Cardiac septum (tissue), 1 donor: Measurements from ENCODE around the gene TUBG2. TPM values are rescaled to one million over a fixed set of nuclear protein-coding genes. Genes with fewer than 3 reads are reported as not detected.

Source experiments
- DNase-seq: peaks from one replicate; pipeline ENCODE4 v3.0.0-alpha.2; 2020; ENCODE audit warnings: low spot score
- intact Hi-C: fragments of 100-400 bp; cut with DNase I; formaldehyde crosslinking; loops from one replicate; pipeline ENCODE4 v1.14.0; 2022
- total RNA-seq: library from RNA; stranded (reverse); fragmentation: NEBNext Ultra II Directional; extraction: Animal tissue kit (Norgen Biotek cat#: 25700); gene quantifications from one replicate; pipeline ENCODE4 v1.2.1, GENCODE V29; 2021
- donor health status: DM: no; HTN: no; CAD: no.

TUBG2 gene
- total RNA-seq, 1 donor from 2014 or later = 21.9 TPM

DNA sequence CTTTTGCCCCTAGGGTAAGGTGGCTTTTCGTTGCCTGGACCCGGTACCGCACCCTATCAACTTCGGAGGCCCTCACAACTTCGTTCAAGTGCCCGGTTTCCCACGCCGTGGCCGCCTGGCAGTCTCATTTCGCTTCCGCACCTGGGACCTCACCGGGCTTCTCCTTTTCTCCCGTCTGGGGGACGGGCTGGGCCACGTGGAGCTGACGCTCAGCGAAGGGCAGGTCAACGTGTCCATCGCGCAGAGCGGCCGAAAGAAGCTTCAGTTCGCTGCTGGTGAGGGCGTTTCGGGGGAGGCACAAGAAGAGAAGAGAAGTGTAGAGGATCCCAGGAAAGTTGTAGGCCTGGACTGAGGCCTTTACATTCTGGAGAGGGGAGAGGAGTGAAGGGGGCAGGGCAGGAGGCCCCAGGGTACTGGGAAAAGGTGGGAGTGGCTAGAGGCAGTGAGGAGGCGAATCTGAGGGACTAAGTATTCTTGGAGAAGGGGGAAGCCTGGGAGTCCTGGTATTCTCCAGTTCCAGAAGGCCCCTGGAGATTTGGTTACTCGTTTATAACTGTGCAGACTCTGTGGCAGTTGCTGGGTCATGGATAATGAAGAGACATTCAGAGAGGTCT, 28.7 kb downstream of the TUBG2 start:
- no peak for DNase-seq
- intact Hi-C loops = no loop called here

DNA sequence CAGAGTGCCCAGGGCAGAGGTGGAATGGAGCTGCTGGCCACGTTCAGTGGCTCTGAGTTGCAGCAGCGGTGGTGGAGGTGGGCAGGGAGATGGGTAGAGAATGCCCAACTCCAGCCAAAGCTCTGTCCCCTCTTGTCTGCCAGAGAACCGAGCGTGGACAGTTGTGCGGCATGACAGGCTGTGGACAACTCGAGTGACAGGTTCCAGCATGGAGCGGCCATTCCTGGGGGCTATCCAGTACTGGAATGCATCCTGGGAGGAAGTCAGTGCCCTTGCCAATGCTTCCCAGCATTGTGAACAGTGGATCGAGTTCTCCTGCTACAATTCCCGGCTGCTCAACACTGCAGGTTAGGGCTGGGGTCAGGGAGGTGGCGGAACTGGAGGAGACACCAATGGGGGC, 31.5 kb downstream of the TUBG2 start:
- intact Hi-C loops = no loop called here
- no peak for DNase-seq

DNA sequence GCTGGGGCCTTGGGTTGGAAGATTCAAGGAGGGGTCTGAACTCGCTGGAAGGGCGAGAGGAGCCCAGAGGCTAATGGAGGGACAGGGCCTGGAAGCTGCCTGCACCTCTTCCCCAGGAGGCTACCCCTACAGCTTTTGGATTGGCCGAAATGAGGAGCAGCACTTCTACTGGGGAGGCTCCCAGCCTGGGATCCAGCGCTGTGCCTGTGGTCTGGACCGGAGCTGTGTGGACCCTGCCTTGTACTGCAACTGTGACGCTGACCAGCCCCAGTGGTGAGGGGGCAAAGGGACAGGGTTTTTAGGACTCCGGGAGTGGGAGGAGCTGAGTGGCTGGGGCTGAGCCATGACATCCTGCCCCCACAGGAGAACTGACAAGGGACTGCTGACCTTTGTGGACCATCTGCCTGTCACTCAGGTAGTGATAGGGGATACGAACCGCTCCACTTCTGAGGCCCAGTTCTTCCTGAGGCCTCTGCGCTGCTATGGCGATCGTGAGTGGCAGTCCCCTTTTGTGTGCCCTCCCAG, 32.0 kb downstream of the TUBG2 start:
- DNase-seq = no peak
- intact Hi-C loops = no loop called here

DNA sequence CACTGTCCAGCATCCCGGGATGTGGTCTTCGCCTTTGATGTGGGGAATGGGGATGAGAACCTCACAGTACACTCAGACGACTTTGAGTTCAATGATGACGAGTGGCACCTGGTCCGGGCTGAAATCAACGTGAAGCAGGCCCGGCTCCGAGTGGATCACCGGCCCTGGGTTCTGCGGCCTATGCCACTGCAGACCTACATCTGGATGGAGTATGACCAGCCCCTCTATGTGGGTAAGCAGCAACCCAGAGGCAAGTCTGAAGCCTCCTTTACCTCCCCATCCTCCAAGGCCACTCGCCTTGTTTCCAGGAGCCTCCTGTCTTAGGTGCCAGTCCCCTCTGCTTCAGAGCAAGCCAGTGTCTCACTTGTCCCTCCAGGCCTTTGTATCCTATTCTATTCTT, 33.4 kb downstream of the TUBG2 start:
- no peak for DNase-seq
- intact Hi-C loops = no loop called here

DNA sequence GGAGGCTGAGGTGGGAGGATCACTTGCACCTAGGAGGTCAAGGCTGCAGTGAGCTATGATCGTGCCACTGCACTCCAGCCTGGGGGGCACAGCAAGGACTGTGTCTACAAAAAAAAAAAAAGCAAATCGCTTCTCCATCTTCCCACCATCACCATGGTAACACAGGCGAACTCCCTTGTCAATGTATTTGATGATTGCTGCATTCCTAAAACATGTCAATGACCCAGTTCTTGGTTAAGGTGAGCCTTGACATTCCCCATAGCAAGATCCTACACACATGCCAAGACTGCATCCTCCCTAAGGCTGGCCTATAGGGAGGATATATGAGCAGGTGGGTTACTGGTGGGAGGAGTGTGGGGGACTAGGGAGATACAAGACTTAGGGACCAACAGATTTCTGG, 35.4 kb downstream of the TUBG2 start:
- intact Hi-C loops = no loop called here
- no peak for DNase-seq

DNA sequence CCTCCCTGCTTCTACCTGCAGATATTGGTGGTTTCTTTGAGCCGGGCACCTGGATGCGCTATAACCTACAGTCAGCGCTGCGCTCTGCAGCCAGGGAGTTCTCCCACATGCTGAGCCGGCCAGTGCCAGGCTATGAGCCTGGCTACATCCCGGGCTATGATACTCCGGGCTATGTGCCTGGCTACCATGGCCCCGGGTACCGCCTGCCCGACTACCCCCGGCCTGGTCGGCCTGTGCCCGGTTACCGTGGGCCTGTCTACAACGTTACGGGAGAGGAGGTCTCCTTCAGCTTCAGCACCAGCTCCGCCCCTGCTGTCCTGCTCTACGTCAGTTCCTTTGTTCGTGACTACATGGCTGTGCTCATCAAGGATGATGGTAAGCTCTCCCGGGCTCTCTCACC, 36.4 kb downstream of the TUBG2 start:
- peak; percentile 41 for DNase-seq
- intact Hi-C loops = no loop called here

DNA sequence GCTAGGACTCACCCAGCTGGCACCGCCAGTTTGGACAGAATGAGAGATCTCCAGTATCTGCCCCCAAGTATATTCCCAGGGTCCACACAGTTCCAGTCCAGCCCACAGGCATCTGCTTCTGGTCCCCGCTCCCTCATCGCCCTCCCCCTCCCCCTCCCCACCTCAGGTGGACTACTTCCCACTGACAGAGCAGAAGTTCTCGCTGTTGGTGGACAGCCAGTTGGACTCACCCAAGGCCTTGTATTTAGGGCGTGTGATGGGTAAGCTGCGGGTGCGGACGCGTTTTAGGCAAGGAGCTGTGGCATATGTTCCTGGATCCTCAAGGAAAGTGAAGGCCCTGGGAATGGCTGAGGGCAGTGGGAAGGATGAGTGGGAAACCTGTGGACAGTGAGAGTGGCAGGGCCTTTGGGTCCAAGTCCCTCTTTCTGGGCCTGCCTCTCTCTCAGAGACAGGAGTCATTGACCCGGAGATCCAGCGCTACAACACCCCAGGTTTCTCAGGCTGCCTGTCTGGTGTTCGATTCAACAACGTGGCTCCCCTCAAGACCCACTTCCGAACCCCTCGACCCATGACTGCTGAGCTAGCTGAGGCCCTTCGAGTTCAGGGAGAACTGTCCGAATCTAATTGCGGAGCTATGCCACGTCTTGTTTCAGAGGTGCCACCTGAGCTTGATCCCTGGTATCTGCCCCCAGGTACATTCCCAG, 38.2 kb downstream of the TUBG2 start:
- peak; percentile 51 for DNase-seq
- intact Hi-C loops = no loop called here

DNA sequence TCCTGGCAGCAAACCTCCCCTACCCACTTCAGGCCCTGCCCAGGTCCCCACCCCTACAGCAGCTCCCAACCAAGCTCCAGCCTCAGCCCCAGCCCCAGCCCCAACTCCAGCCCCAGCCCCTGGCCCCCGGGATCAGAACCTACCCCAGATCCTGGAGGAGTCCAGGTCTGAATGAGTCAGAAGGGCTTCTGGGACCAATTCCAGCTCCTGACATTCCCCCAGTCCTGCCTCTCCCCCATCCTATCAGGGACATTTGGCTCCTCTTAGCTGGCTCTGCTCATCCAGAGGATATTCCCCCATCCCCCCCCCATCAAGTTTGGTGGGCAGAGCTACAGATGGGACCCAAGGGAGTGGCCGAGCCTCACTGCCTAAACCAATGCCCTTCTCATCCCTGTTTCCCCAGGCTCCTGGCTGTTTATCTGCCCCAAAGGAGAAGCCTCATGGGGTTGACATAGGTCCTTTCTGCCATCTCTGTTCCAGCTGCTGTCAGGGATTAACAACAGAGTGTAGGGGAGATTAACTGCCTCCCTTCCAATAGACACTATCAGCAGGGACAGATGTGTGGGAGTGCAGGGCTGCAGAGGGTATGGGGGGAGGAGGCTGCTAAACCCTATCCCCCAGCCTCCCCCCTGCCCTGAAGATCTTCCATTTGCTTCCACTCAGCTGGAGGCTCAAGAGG, 39.8 kb downstream of the TUBG2 start:
- DNase-seq = peak; percentile 66
- intact Hi-C loops = no loop called here

DNA sequence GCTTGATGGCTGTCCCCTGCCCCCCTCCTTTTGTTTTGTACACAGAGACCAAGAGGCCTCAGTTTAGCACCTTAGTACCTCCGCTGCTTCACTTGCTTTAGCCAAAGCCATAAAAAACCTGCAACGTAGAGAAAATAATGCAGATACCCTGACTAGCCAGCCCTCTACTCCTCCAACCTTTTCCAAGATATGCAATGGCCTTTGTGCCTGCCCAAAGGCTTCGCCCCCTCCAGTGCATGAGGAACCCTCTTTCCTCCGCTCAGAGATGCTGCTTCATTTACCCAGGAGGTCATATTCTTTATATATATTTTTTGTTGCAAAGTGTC, 40.3 kb downstream of the TUBG2 start:
- DNase-seq = no peak
- intact Hi-C loops = no loop called here

DNA sequence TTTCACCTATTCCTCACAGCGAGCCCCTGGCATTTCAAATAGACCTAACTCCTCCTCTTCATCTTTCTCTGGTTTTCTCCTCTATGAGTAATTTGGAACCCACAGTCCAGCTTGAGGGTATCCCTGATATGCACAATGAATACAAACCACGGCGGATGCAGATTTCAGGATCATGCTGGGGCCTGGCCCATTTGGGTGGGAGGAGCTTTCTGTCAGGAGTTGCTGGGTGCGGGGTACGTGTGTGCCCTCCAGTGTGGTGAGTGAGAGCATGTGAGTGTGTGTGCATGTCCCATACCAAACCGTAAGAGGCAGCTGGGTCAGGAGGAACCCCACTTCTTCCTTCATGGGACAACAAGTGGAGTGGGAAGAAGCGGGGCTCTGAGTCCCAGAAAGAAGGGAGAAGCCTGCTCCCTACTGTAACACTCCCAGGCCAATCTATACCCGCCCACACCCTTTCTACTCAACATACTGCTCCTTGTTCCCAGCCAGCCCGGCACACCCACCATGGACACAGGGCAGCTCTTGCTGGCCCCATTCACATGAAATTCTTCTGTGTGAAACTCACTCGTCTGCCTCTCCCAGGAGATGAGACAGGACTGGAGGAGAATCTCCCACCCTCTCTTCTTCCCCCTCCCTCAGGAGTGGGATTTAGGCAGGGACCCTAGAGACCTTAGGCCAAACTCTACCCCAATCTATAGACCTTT, 41.7 kb downstream of the TUBG2 start:
- peak; percentile 51 for DNase-seq
- intact Hi-C loops = no loop called here

DNA sequence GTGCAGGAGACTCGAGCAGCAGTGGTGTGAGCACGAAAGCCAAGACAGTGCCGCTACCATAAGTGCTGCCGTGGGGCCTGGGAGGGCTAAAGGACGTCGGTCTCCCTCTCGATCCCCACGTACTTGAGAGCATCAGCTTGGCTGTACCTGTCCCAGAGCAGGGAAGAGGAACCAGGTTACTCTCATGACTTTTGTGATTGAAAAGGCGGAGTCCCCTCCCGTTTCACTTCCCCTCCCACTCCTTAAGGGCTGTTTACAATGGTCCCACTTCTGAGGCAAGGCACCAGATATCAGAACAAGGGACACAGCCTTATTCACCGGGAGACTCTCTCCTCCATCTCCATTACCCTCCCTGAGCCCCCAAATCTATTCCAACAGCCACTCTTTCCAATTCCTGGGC, 43.4 kb downstream of the TUBG2 start:
- DNase-seq = no peak
- intact Hi-C loops = no loop called here

DNA sequence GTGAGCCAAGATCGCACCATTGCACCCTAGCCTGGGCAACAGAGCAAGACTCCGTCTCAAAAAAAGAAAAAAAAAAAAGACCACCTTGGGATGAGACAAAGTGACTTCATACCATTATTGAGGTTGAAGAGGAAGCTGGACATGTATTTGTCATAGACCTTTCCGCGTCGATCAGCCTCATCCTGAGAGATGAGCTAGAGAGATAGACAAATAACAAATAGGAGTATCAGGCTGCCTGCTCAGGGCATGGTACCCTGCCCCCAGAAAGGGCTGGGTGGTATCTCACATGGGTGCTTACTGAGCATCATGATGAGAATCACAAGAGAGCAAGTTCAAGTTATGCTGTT, 45.4 kb downstream of the TUBG2 start:
- intact Hi-C loops = no loop called here
- peak; percentile 14 for DNase-seq

DNA sequence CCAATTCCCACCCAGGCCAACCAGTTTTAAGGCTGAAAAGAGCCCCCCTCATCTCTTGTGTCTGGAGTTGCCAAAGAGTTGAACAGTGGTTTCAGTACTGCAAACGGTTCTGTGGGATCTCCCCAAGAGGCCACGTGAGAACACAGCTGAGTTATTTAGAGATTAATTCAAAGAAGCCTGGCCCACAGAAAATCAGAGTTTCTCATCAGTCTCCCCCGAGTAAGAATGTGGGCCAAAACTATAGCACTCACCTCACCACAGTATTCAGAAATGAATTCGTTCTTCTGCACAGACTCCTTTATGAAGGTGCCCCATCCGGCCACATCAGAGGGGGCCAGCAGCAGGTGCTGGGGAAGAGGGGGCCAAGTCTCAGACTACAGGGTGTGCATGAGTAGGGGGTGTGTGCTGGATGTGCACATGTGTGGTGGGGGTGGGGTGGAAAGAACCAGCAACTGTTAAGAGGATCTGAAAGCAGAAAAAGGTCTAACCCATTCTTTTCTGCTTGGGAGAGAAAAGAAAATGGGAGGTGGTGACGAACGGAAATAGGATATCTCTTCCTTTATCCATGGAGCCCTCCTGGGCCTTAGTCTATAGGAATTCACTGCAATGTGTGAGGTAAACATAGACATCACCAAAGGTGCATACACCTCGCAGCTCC, 45.9 kb downstream of the TUBG2 start:
- DNase-seq = peak; percentile 35
- intact Hi-C loops = no loop called here

DNA sequence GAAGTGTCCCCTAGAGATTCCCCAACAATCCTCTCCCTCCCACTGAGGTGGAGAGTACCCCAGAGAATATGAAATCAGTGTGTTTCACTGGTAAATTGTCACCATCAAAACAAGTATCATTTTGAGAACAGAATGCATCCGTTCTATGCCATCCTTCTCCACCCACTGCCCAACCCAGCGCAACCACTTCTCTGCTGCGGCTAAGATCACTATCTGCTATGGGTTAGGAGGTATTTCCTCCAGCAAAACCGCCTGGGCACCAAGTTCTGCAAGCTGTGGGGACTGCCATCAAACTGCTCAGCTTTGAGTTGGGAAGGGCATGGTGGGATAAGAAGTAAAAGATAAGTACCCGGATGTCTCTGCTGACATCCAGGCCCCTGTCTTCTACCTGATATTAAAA, 47.6 kb downstream of the TUBG2 start:
- intact Hi-C loops = no loop called here
- no peak for DNase-seq

DNA sequence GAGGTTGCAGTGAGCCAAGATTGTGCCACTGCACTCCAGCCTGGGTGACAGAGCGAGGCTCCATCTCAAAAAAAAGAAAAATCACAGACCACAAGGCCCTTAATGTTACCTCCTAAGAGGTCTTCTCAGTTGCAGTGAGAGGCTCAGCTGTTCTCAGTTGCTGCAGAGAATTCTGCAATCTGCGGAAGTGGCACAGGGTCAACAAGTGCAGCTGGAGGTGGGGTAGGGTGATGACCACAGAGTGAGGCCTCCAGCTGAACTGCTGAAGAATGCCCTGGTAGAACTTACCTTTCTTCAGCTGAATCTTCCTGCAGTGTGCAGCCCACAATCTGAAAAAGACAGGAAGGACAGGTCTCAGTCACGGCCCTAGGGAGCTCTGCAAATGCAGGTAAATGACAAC, 49.5 kb downstream of the TUBG2 start:
- intact Hi-C loops = no loop called here
- no peak for DNase-seq

DNA sequence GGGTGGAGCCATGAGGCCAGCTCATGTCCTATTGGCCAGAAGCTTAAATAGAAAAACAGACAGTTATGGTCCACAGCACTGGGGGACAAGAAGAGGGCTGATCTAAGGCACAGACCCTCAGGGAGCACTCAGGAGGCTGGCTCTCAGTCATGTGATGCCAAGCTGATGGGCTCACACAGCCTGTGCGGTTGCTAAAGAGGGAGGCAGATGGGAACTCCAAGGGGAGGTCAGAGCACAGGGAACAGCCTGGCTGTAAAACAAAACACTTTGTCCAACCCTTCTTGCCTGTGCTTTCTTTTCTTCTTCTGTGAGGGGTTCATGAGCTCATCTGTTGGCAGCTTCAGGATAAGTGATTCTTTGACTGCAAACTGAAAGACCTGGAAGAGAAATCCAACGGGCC, 50.5 kb downstream of the TUBG2 start:
- DNase-seq = no peak
- intact Hi-C loops = no loop called here
